Muscle layer of colon (tissue), 2 donors: ENCODE results near the gene IFITM1.
"Not testable (repeated sequence)": the region's sequence is repeated elsewhere in the genome, so short reads cannot be mapped to it uniquely, and the experiment has no call there.

ENCODE experiments used
- H3K27ac ChIP-seq: one replicate; pipeline ENCODE4 v1.7.0; 2013; ENCODE audit warnings: low read depth, mild to moderate bottlenecking, low read length, moderate library complexity
- H3K27me3 ChIP-seq, 2 donors: one replicate each; pipeline ENCODE4 v1.7.0; 2013; ENCODE audit warnings: low read length in 2 of 2, mild to moderate bottlenecking in 2 of 2; ENCODE audit not compliant: insufficient read depth in 2 of 2, control insufficient read depth in 1 of 2
- H3K36me3 ChIP-seq: one replicate; pipeline ENCODE4 v1.7.0; 2013; ENCODE audit warnings: mild to moderate bottlenecking, low read length; ENCODE audit not compliant: insufficient read depth
- H3K4me1 ChIP-seq: one replicate; pipeline ENCODE4 v1.7.0; 2013; ENCODE audit warnings: mild to moderate bottlenecking, low read length; ENCODE audit not compliant: insufficient read depth
- H3K4me3 ChIP-seq, 2 donors: one replicate each; pipeline ENCODE4 v1.7.0; 2013; ENCODE audit warnings: low read length in 2 of 2, low read depth in 1 of 2, mild to moderate bottlenecking in 1 of 2, moderate library complexity in 1 of 2
- H3K9ac ChIP-seq: one replicate; pipeline ENCODE4 v1.7.0; 2013; ENCODE audit warnings: low read length
- H3K9me3 ChIP-seq: one replicate; pipeline ENCODE4 v1.7.0; 2013; ENCODE audit warnings: mild to moderate bottlenecking, low read length
- donor health status: abdominal sarcoma.
- donor health status: Adenocarcinoma of cecum.

IFITM1 gene

GRCh38 chr11:284105-285020 is 29.5 kb upstream of the IFITM1 start:
- Histone ChIP-seq H3K36me3 (no peaks in the 10 kb centered on the region), H3K4me1 (peaks cover 6% of the 10 kb centered on the region), H3K9me3 (no peaks in the 10 kb centered on the region), H3K9ac (no peak overlapping the region), H3K4me3 (no peak overlapping the region), H3K27me3 (peaks cover 17 to 67% of the 10 kb centered on the region in 2 donors), H3K27ac (no peak overlapping the region)

GRCh38 chr11:285021-285893 is 28.6 kb upstream of the IFITM1 start:
- Histone ChIP-seq H3K4me1 (peaks cover 6% of the 10 kb centered on the region), H3K27me3 (peaks cover 17 to 58% of the 10 kb centered on the region in 2 donors), H3K36me3 (no peaks in the 10 kb centered on the region), H3K9me3 (no peaks in the 10 kb centered on the region), H3K27ac (no peak overlapping the region), H3K9ac (no peak overlapping the region), H3K4me3 (no peak overlapping the region)

- H3K4me3 ChIP-seq = no peak overlapping the region
- peaks cover 6% of the 10 kb centered on the region for H3K4me1 ChIP-seq
- H3K27ac ChIP-seq = no peak overlapping the region
- no peaks in the 10 kb centered on the region for H3K9me3 ChIP-seq
- peaks cover 14 to 52% of the 10 kb centered on the region in 2 donors for H3K27me3 ChIP-seq
- no peak overlapping the region for H3K9ac ChIP-seq
- H3K36me3 ChIP-seq = no peaks in the 10 kb centered on the region
Observed at GRCh38 chr11:285894-286220, 28.0 kb upstream of the IFITM1 start.

GRCh38 chr11:286977-287820 is 26.6 kb upstream of the IFITM1 start:
- H3K4me1 ChIP-seq, H3K9me3 ChIP-seq, H3K4me3 ChIP-seq, H3K36me3 ChIP-seq, H3K27ac ChIP-seq, H3K9ac ChIP-seq: not testable (repeated sequence)
- H3K27me3 ChIP-seq = peaks cover under 1 to 38% of the 10 kb centered on the region in 2 donors

GRCh38 chr11:287821-288477 is 25.9 kb upstream of the IFITM1 start:
- peak overlapping the region; percentile 64 to 77 for H3K4me3 ChIP-seq
- peaks cover 6% of the 10 kb centered on the region for H3K4me1 ChIP-seq
- no peak overlapping the region for H3K9ac ChIP-seq
- no peaks in the 10 kb centered on the region for H3K9me3 ChIP-seq
- H3K27ac ChIP-seq = no peak overlapping the region
- no peaks in the 10 kb centered on the region for H3K36me3 ChIP-seq
- H3K27me3 ChIP-seq = peaks cover 0 to 31% of the 10 kb centered on the region in 2 donors

GRCh38 chr11:288478-289397 is 25.1 kb upstream of the IFITM1 start, which contains the start of gene PGGHG:
PGGHG (plus strand) TSS chr11:289126; CDS start chr11:289817, 691 bp downstream.
- Histone ChIP-seq H3K4me3 (peak within 1 kb of the TSS; percentile 64 to 77), H3K9me3 (no peaks in the 10 kb centered on the region), H3K36me3 (no peaks in the 10 kb centered on the region), H3K9ac (no peak within 1 kb of the TSS), H3K4me1 (peaks cover 6% of the 10 kb centered on the region), H3K27ac (no peak within 1 kb of the TSS), H3K27me3 (peaks cover 0 to 28% of the 10 kb centered on the region in 2 donors)

- Histone ChIP-seq H3K36me3 (no peaks in the 10 kb centered on the region), H3K27ac (no peak overlapping the region), H3K9me3 (no peaks in the 10 kb centered on the region), H3K4me3 (no peak overlapping the region), H3K27me3 (peaks cover 0 to 23% of the 10 kb centered on the region in 2 donors), H3K4me1 (peaks cover 6% of the 10 kb centered on the region), H3K9ac (no peak overlapping the region)
Observed at GRCh38 chr11:289398-289711, 24.5 kb upstream of the IFITM1 start.

GRCh38 chr11:289712-290620 is 23.9 kb upstream of the IFITM1 start:
- Histone ChIP-seq H3K27ac (no peak overlapping the region), H3K9me3 (no peaks in the 10 kb centered on the region), H3K4me3 (no peak overlapping the region), H3K9ac (no peak overlapping the region), H3K27me3 (peaks cover 0 to 18% of the 10 kb centered on the region in 2 donors), H3K36me3 (no peaks in the 10 kb centered on the region), H3K4me1 (peaks cover 6% of the 10 kb centered on the region)

GRCh38 chr11:290621-291231 is 23.1 kb upstream of the IFITM1 start:
- H3K4me1 ChIP-seq = peaks cover 6% of the 10 kb centered on the region
- H3K9me3 ChIP-seq = no peaks in the 10 kb centered on the region
- peaks cover 0 to 16% of the 10 kb centered on the region in 2 donors for H3K27me3 ChIP-seq
- H3K4me3 ChIP-seq = no peak overlapping the region
- H3K36me3 ChIP-seq = no peaks in the 10 kb centered on the region
- no peak overlapping the region for H3K9ac ChIP-seq
- no peak overlapping the region for H3K27ac ChIP-seq
